ENCODE measurements around the gene RALGDS. TPM values are rescaled to one million over a fixed set of nuclear protein-coding genes. Genes with fewer than 3 reads are reported as not detected.

Gene RALGDS
- total RNA-seq, 1 experiment from 2014 or later = 22.9 TPM

DNA sequence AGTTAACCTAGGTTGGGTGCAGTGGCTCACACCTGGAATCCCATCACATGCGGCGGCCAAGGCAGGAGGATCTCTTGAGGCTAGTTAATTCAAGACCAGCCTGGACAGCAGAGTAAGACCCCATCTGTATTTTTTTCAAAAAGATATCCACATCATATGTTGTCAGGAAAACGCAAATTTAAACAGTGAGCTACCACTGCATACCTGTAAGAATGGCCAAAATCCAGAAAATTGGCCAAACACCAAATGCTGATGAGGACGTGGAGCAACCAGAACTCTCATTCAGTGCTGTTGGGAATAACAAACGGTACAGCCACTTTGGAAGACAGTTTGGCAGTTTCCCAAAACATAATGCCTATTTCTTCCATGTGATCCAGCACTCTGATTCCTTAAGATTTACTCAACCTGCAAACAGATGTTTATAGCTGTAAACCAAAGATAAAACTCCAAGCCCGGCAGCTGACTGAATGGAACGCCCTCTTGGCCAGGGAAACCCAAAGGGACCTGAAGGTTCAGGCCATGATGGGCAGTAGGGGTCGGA lies 46.9 kb downstream of the RALGDS start:
- Mint-ChIP-seq H3K27me3 (ENCODE audit: low read depth) (peaks cover 4% of the 10 kb centered on the region; the same call in 1 of the 2 replicates), H3K4me1 (0 out of 2 replicates have a peak, but pooled peaks cover 7% of the 10 kb centered on the region), H3K36me3 (peaks cover 3% of the 10 kb centered on the region), H3K4me3 (no peak overlapping the region), H3K9me3 (no peaks in the 10 kb centered on the region), H3K27ac (no peak overlapping the region)
- ChIA-PET POLR2A (no interaction called here), CTCF (interaction anchor here (1.0 to 4.4 kb wide), 3 partner anchors 52 to 70 kb away, joined by 3 to 20 read pairs (median 5); no protein-coding TSS in a partner anchor)
- ATAC-seq = no peak
- TF ChIP-seq FOXK1 (CRISPR knock-in tag; IDR thresholded peaks at IDR 0.05) (no peak), NR1H2 (CRISPR knock-in tag; IDR thresholded peaks at IDR 0.05) (no peak), ZNF121 (CRISPR knock-in tag; IDR thresholded peaks at IDR 0.05) (peak; percentile 76; the same call in 1 of the 2 replicates), CBFB (CRISPR knock-in tag; IDR thresholded peaks at IDR 0.05; ENCODE audit: low read depth) (no peak), EMX1 (CRISPR knock-in tag; IDR thresholded peaks at IDR 0.05) (no peak)
- DNase-seq (ENCODE audit: low spot score) = no peak

DNA sequence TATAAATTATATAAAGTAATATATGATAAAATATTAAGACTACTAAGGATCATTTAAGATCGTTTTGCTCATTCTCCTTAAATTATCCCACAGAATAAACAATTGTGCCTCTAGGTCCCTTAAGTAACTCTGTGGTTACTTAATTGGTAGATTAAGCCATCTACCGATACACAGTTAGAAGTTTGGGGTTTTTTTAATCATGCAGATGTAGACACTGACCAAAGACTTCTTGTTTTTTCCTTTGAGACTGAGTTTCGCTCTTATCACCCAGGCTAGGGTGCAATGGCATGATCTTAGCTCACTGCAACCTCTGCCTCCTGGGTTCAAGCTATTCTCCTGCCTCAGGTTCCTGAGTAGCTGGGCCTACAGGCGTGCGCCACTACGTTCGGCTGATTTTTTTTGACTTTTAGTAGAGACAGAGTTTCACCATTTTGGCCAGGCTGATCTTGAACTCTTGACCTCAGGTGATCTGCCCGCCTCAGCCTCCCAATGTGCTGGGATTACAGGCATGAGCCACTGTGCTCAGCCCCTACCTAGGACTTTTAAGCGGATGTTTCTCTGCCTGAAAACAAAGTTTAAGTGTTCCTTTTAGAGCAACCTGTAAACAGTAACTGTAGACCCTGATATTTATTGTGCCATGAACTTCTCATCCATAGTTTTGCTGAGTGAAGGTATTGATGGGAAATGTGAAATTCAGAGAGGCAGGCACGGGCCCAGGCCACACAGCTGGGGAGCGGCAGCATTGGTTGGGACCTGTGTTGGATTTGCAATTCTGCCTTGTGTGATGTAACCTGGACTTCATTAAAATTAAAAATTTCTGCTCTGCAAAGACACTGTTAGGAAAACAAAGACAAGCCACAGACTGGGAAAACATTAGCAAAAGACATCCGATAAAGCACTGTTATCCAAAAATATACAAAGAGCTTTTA lies 47.7 kb downstream of the RALGDS start:
- ChIA-PET POLR2A (no interaction called here), CTCF (interaction anchor here (1.1 to 4.4 kb wide), 2 partner anchors 60 to 71 kb away, joined by 3 to 20 read pairs; no protein-coding TSS in a partner anchor)
- H3K9me3 Mint-ChIP-seq = no peaks in the 10 kb centered on the region
- H3K4me3 Mint-ChIP-seq = no peak overlapping the region
- DNase-seq (ENCODE audit: low spot score) = no peak
- H3K27ac Mint-ChIP-seq = no peak overlapping the region
- TF ChIP-seq, protein P1, sequence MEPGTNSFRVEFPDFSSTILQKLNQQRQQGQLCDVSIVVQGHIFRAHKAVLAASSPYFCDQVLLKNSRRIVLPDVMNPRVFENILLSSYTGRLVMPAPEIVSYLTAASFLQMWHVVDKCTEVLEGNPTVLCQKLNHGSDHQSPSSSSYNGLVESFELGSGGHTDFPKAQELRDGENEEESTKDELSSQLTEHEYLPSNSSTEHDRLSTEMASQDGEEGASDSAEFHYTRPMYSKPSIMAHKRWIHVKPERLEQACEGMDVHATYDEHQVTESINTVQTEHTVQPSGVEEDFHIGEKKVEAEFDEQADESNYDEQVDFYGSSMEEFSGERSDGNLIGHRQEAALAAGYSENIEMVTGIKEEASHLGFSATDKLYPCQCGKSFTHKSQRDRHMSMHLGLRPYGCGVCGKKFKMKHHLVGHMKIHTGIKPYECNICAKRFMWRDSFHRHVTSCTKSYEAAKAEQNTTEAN (CRISPR knock-in tag; IDR thresholded peaks at IDR 0.05) = no peak
- no peak for TF ChIP-seq ZNF263 (CRISPR knock-in tag; IDR thresholded peaks at IDR 0.05; ENCODE audit: low read depth)
- no peak for TF ChIP-seq FOXJ3 (CRISPR knock-in tag; IDR thresholded peaks at IDR 0.05; ENCODE audit: borderline replicate concordance)
- TF ChIP-seq, protein P2, sequence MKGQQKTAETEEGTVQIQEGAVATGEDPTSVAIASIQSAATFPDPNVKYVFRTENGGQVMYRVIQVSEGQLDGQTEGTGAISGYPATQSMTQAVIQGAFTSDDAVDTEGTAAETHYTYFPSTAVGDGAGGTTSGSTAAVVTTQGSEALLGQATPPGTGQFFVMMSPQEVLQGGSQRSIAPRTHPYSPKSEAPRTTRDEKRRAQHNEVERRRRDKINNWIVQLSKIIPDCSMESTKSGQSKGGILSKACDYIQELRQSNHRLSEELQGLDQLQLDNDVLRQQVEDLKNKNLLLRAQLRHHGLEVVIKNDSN (CRISPR knock-in tag; IDR thresholded peaks at IDR 0.05) = no peak
- TF ChIP-seq, protein P3, sequence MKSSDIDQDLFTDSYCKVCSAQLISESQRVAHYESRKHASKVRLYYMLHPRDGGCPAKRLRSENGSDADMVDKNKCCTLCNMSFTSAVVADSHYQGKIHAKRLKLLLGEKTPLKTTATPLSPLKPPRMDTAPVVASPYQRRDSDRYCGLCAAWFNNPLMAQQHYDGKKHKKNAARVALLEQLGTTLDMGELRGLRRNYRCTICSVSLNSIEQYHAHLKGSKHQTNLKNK (CRISPR knock-in tag; IDR thresholded peaks at IDR 0.05) = no peak
- TF ChIP-seq, protein P4, sequence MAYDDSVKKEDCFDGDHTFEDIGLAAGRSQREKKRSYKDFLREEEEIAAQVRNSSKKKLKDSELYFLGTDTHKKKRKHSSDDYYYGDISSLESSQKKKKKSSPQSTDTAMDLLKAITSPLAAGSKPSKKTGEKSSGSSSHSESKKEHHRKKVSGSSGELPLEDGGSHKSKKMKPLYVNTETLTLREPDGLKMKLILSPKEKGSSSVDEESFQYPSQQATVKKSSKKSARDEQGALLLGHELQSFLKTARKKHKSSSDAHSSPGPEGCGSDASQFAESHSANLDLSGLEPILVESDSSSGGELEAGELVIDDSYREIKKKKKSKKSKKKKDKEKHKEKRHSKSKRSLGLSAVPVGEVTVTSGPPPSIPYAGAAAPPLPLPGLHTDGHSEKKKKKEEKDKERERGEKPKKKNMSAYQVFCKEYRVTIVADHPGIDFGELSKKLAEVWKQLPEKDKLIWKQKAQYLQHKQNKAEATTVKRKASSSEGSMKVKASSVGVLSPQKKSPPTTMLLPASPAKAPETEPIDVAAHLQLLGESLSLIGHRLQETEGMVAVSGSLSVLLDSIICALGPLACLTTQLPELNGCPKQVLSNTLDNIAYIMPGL (CRISPR knock-in tag; IDR thresholded peaks at IDR 0.05) = no peak
- TF ChIP-seq EMX1 (CRISPR knock-in tag; IDR thresholded peaks at IDR 0.05) = no peak
- no peak for TF ChIP-seq TEAD1 (CRISPR knock-in tag; IDR thresholded peaks at IDR 0.05)
- TF ChIP-seq, protein P5, sequence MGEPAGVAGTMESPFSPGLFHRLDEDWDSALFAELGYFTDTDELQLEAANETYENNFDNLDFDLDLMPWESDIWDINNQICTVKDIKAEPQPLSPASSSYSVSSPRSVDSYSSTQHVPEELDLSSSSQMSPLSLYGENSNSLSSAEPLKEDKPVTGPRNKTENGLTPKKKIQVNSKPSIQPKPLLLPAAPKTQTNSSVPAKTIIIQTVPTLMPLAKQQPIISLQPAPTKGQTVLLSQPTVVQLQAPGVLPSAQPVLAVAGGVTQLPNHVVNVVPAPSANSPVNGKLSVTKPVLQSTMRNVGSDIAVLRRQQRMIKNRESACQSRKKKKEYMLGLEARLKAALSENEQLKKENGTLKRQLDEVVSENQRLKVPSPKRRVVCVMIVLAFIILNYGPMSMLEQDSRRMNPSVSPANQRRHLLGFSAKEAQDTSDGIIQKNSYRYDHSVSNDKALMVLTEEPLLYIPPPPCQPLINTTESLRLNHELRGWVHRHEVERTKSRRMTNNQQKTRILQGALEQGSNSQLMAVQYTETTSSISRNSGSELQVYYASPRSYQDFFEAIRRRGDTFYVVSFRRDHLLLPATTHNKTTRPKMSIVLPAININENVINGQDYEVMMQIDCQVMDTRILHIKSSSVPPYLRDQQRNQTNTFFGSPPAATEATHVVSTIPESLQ (CRISPR knock-in tag; IDR thresholded peaks at IDR 0.05) = no peak
- no peak for TF ChIP-seq NR1H2 (CRISPR knock-in tag; IDR thresholded peaks at IDR 0.05)
- TF ChIP-seq ZNF138 (CRISPR knock-in tag; conservative IDR thresholded peaks at IDR 0.05) = no peak
- no peak for TF ChIP-seq ZNF396 (CRISPR knock-in tag; IDR thresholded peaks at IDR 0.05; ENCODE audit: borderline replicate concordance)
- TF ChIP-seq SMAD4 (CRISPR knock-in tag; IDR thresholded peaks at IDR 0.05) = no peak
- TF ChIP-seq NR3C1 (CRISPR knock-in tag; conservative IDR thresholded peaks at IDR 0.05; ENCODE audit: low read depth) = no peak
- TF ChIP-seq, protein P6, sequence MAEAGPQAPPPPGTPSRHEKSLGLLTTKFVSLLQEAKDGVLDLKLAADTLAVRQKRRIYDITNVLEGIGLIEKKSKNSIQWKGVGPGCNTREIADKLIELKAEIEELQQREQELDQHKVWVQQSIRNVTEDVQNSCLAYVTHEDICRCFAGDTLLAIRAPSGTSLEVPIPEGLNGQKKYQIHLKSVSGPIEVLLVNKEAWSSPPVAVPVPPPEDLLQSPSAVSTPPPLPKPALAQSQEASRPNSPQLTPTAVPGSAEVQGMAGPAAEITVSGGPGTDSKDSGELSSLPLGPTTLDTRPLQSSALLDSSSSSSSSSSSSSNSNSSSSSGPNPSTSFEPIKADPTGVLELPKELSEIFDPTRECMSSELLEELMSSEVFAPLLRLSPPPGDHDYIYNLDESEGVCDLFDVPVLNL (CRISPR knock-in tag; IDR thresholded peaks at IDR 0.05; ENCODE audit: borderline replicate concordance, low read depth) = no peak
- TF ChIP-seq, protein P7, sequence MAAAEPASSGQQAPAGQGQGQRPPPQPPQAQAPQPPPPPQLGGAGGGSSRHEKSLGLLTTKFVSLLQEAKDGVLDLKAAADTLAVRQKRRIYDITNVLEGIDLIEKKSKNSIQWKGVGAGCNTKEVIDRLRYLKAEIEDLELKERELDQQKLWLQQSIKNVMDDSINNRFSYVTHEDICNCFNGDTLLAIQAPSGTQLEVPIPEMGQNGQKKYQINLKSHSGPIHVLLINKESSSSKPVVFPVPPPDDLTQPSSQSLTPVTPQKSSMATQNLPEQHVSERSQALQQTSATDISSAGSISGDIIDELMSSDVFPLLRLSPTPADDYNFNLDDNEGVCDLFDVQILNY (CRISPR knock-in tag; IDR thresholded peaks at IDR 0.05) = no peak
- no peak for TF ChIP-seq NFATC4 (CRISPR knock-in tag; IDR thresholded peaks at IDR 0.05)
- TF ChIP-seq, protein P8, sequence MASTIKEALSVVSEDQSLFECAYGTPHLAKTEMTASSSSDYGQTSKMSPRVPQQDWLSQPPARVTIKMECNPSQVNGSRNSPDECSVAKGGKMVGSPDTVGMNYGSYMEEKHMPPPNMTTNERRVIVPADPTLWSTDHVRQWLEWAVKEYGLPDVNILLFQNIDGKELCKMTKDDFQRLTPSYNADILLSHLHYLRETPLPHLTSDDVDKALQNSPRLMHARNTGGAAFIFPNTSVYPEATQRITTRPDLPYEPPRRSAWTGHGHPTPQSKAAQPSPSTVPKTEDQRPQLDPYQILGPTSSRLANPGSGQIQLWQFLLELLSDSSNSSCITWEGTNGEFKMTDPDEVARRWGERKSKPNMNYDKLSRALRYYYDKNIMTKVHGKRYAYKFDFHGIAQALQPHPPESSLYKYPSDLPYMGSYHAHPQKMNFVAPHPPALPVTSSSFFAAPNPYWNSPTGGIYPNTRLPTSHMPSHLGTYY (CRISPR knock-in tag; IDR thresholded peaks at IDR 0.05) = no peak
- TF ChIP-seq GRHL2 (CRISPR knock-in tag; IDR thresholded peaks at IDR 0.05; ENCODE audit: insufficient replicate concordance, severe bottlenecking) = no peak
- TF ChIP-seq FOXK1 (CRISPR knock-in tag; IDR thresholded peaks at IDR 0.05) = no peak
- H3K4me1 Mint-ChIP-seq = 0 out of 2 replicates have a peak, but pooled peaks cover 7% of the 10 kb centered on the region
- ATAC-seq = no peak
- peaks cover 3% of the 10 kb centered on the region for H3K36me3 Mint-ChIP-seq
- H3K27me3 Mint-ChIP-seq (ENCODE audit: low read depth) = peaks cover 4% of the 10 kb centered on the region; the same call in 1 of the 2 replicates

Data from WTC11 (cell line).